ENCODE results near the gene C19orf85. TPM values are rescaled to one million over a fixed set of nuclear protein-coding genes. Genes with fewer than 3 reads are reported as not detected.
"Not testable (repeated sequence)": the region's sequence is repeated elsewhere in the genome, so short reads cannot be mapped to it uniquely, and the experiment has no call there.

C19orf85 gene
- total RNA-seq, 2 experiments from 2014 or later, result not detected

DNA sequence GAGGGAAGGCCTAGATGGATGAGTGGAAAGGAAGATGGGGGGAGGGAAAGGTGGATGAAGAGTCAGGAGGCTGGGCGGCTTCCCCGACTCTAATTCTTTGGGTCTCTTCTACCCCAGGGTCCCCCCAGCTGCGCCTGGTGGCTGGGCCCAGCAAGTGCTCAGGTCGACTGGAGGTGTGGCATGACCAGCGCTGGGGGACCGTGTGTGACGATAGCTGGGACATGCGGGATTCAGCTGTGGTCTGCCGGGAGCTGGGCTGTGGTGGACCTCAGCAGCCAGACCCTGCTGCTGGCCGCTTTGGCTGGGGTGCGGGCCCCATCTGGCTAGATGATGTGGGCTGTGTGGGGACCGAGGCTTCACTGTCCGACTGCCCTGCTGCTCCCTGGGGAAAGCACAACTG, 33.2 kb upstream of the C19orf85 start:
- Histone ChIP-seq H3K4me3 (ENCODE audit: low read length) (no peak overlapping the region), H3K27me3 (ENCODE audit: control insufficient read depth in 1 of 2, insufficient read depth in 2 of 2, low read length in 2 of 2) (no peaks in the 10 kb centered on the region), H3K9me3 (ENCODE audit: control insufficient read depth in 1 of 2, insufficient read depth in 1 of 2, low read length in 2 of 2) (no peaks in the 10 kb centered on the region), H3K4me1 (ENCODE audit: insufficient read depth, low read length) (peaks cover 5% of the 10 kb centered on the region), H3K27ac (ENCODE audit: low read depth in 1 of 2, low read length in 2 of 2) (no peak overlapping the region), H3K36me3 (ENCODE audit: insufficient read depth, low read length) (no peaks in the 10 kb centered on the region)
- Mint-ChIP-seq H3K4me3 (no peak overlapping the region), H3K27ac (no peak overlapping the region), H3K4me1 (ENCODE audit: low read depth) (no peaks in the 10 kb centered on the region), H3K9me3 (no peaks in the 10 kb centered on the region), H3K36me3 (ENCODE audit: low read depth) (no peaks in the 10 kb centered on the region), H3K27me3 (no peaks in the 10 kb centered on the region)
- ChIA-PET CTCF (interaction anchor here (0.8 kb wide), 1 partner anchor 29 kb away, joined by 5 read pairs; no protein-coding TSS in a partner anchor), POLR2A (interaction anchor here (0.6 kb wide), 1 partner anchor 91 kb away, joined by 4 read pairs; no protein-coding TSS in a partner anchor)
- DNase-seq, result no peak
- ATAC-seq (ENCODE audit: poor library complexity), result no peak
- TF ChIP-seq, protein P1, sequence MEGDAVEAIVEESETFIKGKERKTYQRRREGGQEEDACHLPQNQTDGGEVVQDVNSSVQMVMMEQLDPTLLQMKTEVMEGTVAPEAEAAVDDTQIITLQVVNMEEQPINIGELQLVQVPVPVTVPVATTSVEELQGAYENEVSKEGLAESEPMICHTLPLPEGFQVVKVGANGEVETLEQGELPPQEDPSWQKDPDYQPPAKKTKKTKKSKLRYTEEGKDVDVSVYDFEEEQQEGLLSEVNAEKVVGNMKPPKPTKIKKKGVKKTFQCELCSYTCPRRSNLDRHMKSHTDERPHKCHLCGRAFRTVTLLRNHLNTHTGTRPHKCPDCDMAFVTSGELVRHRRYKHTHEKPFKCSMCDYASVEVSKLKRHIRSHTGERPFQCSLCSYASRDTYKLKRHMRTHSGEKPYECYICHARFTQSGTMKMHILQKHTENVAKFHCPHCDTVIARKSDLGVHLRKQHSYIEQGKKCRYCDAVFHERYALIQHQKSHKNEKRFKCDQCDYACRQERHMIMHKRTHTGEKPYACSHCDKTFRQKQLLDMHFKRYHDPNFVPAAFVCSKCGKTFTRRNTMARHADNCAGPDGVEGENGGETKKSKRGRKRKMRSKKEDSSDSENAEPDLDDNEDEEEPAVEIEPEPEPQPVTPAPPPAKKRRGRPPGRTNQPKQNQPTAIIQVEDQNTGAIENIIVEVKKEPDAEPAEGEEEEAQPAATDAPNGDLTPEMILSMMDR (IDR thresholded peaks at IDR 0.05), result no peak
- intact Hi-C loops (cut with DNase I, micrococcal nuclease), result no loop called here

DNA sequence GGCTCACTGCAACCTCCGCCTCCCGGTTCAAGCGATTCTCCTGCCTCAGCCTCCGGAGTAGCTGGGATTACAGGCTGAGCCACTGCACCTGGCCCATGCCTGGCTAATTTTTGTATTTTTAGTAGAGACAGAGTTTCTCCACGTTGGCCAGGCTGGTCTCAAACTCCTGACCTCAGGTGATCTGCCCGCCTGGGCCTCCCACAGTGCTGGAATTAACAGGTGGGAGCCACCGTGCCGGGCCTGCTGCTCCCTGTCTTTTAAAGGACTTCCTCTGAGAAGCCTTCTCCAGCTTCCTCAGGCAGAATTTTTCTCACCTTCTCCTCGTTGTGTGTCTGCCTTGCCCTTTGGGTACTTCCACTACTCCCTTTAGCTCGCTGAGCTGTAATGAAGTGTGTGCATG, 32.3 kb upstream of the C19orf85 start:
- H3K27me3 Mint-ChIP-seq; H3K4me3 ChIP-seq (ENCODE audit: low read length); H3K27ac ChIP-seq (ENCODE audit: low read depth in 1 of 2, low read length in 2 of 2); intact Hi-C loops (cut with DNase I, micrococcal nuclease); H3K36me3 Mint-ChIP-seq (ENCODE audit: low read depth); H3K9me3 Mint-ChIP-seq; H3K4me1 ChIP-seq (ENCODE audit: insufficient read depth, low read length); H3K27ac Mint-ChIP-seq; H3K36me3 ChIP-seq (ENCODE audit: insufficient read depth, low read length); POLR2A ChIA-PET; DNase-seq; H3K4me3 Mint-ChIP-seq; H3K27me3 ChIP-seq (ENCODE audit: control insufficient read depth in 1 of 2, insufficient read depth in 2 of 2, low read length in 2 of 2); ATAC-seq (ENCODE audit: poor library complexity); H3K9me3 ChIP-seq (ENCODE audit: control insufficient read depth in 1 of 2, insufficient read depth in 1 of 2, low read length in 2 of 2); H3K4me1 Mint-ChIP-seq (ENCODE audit: low read depth); CTCF ChIA-PET: not testable (repeated sequence)

DNA sequence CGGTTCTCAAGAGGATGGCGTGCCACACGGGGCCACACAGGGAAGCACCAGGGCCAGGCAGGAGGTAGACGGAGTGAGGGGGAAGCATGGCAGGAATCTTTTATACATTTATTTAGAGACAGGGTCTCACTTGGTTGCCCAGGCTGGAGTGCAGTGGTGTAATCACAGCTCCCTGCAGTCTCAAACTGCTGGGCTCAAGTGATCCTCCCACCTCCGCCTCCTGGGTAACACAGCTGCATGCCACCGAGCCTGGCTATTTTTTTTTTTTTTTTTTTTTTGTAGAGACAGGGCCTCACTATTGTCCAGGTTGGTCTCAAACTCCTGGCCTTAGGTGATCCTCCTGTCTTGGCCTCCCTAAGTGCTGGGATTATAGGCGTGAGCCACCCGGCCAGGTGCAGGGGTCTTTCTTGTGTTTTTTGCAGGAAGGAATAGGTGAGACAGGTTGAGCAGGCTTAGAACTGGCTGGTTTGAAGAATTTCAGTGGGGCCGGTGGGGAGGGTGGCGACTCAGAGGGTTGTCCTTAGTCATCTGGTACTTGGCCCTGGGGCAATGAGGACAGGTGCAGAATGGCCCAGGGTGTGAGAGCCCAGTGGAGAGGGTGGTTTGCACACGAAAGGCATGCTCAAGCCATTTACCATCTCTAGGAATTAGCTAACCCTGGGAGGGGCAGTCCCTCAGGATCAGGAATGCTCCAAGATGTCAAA, 31.2 kb upstream of the C19orf85 start:
- H3K4me3 Mint-ChIP-seq, result no peak overlapping the region
- no peaks in the 10 kb centered on the region for H3K36me3 Mint-ChIP-seq (ENCODE audit: low read depth)
- POLR2A ChIA-PET, result no interaction called here
- no peaks in the 10 kb centered on the region for H3K9me3 ChIP-seq (ENCODE audit: control insufficient read depth in 1 of 2, insufficient read depth in 1 of 2, low read length in 2 of 2)
- no peaks in the 10 kb centered on the region for H3K4me1 Mint-ChIP-seq (ENCODE audit: low read depth)
- ATAC-seq (ENCODE audit: poor library complexity), result no peak
- H3K36me3 ChIP-seq (ENCODE audit: insufficient read depth, low read length), result no peaks in the 10 kb centered on the region
- intact Hi-C loops (cut with DNase I, micrococcal nuclease), result no loop called here
- no peak overlapping the region for H3K27ac ChIP-seq (ENCODE audit: low read depth in 1 of 2, low read length in 2 of 2)
- no peak overlapping the region for H3K27ac Mint-ChIP-seq
- no peaks in the 10 kb centered on the region for H3K27me3 Mint-ChIP-seq
- TF ChIP-seq, protein P1 (IDR thresholded peaks at IDR 0.05), result no peak
- no peaks in the 10 kb centered on the region for H3K9me3 Mint-ChIP-seq
- no peak for DNase-seq
- H3K4me3 ChIP-seq (ENCODE audit: low read length), result no peak overlapping the region
- CTCF ChIA-PET, result no interaction called here
- peaks cover 0 to 5% of the 10 kb centered on the region in 2 experiments for H3K27me3 ChIP-seq (ENCODE audit: control insufficient read depth in 1 of 2, insufficient read depth in 2 of 2, low read length in 2 of 2)
- H3K4me1 ChIP-seq (ENCODE audit: insufficient read depth, low read length), result peaks cover 5% of the 10 kb centered on the region
